Esophagus muscularis mucosa (tissue), 4 donors: Measurements from ENCODE around the gene CYP2C18.

Experiments
- CTCF ChIP-seq, 3 experiments: fragments of 200-600 bp in 2 of 3; fragments of 450-650 bp in 1 of 3; sonication (generic) in 2 of 3; IDR thresholded peaks; one replicate each; pipeline ENCODE4 v1.5.1; 2017 to 2019; ENCODE audit warnings: antibody characterized with exemption in 3 of 3, mild to moderate bottlenecking in 2 of 3, moderate library complexity in 1 of 3
- EP300 ChIP-seq: sonication (generic); formaldehyde crosslinking; IDR thresholded peaks from one replicate; pipeline ENCODE4 v1.6.1; 2017; ENCODE audit warnings: antibody characterized with exemption
- POLR2A ChIP-seq: fragments of 450-650 bp; IDR thresholded peaks from one replicate; pipeline ENCODE4 v1.6.1; 2017; ENCODE audit warnings: antibody characterized with exemption, moderate library complexity, mild to moderate bottlenecking, low read depth
- POLR2AphosphoS5 ChIP-seq, 2 donors: sonication (generic); formaldehyde crosslinking; IDR thresholded peaks; one replicate each; pipeline ENCODE4 v1.6.1; 2017; ENCODE audit warnings: antibody characterized with exemption in 2 of 2

DNA sequence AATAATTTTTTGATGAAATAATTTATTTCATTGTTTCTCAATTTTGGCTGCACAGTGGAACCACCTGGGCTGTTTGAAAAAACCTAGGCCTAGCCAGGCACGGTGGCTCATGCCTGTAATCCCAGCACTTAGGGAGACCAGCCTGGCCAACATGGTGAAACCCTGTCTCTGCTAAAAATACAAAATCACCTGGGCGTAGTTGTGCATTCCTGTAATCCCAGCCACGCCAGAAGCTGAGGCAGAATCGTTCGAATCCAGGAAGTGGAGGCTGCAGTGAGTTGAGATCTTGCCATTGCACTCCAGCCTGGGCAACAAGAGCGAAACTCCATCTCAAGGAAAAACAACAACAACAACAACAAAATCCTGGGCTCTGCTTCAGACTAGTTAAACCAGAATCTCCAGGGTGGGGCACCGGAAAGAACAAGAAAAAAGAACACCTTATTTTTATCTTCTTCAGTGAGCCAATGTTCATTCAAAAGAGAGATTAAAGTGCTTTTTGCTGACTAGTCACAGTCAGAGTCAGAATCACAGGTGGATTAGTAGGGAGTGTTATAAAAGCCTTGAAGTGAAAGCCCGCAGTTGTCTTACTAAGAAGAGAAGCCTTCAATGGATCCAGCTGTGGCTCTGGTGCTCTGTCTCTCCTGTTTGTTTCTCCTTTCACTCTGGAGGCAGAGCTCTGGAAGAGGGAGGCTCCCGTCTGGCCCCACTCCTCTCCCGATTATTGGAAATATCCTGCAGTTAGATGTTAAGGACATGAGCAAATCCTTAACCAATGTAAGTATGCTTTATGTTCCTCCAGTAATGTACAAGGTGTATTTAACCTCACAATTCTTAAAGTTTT is at the start of gene CYP2C18:
- no peak for TF ChIP-seq CTCF (IDR thresholded peaks at IDR 0.05)
- no peak for TF ChIP-seq POLR2A
- TF ChIP-seq POLR2AphosphoS5 (IDR thresholded peaks at IDR 0.05) = no peak
- no peak for TF ChIP-seq EP300
